ENCODE measurements around the gene SH2D5.

- no peak for TF ChIP-seq CTCF (IDR thresholded peaks at IDR 0.05; ENCODE audit: borderline replicate concordance, extremely low read depth, low read length, poor library complexity, severe bottlenecking)
- TF ChIP-seq EZH2 (IDR thresholded peaks at IDR 0.05; ENCODE audit: borderline replicate concordance, low read depth, low read length, severe bottlenecking), result no peak
Measured at GRCh38 chr1:20771780-20772179, 39.3 kb upstream of the SH2D5 start.
